HFFc6 (cell line): Measurements from ENCODE around the gene KSR2. TPM values are rescaled to one million over a fixed set of nuclear protein-coding genes. Genes with fewer than 3 reads are reported as not detected.
"Not testable (repeated sequence)": the region's sequence is repeated elsewhere in the genome, so short reads cannot be mapped to it uniquely, and the experiment has no call there.

Experiments
- DNase-seq: peaks from one replicate; pipeline ENCODE4 v3.0.0-alpha.2; 2018
- H3K27ac Mint-ChIP-seq: 2 replicates; pipeline ENCODE4 v1.8.0; 2020; ENCODE audit warnings: mild to moderate bottlenecking, mixed read lengths
- H3K27me3 Mint-ChIP-seq: 2 replicates; pipeline ENCODE4 v1.8.0; 2021; ENCODE audit warnings: mild to moderate bottlenecking, moderate library complexity, mixed read lengths; ENCODE audit not compliant: insufficient read depth
- H3K36me3 Mint-ChIP-seq: 2 replicates; pipeline ENCODE4 v1.8.0; 2021; ENCODE audit warnings: low read depth, mixed read lengths
- H3K4me1 Mint-ChIP-seq: 2 replicates; pipeline ENCODE4 v1.8.0; 2020; ENCODE audit warnings: low read depth, mixed read lengths
- H3K4me3 Mint-ChIP-seq: 2 replicates; pipeline ENCODE4 v1.8.0; 2020; ENCODE audit warnings: mild to moderate bottlenecking, moderate library complexity, mixed read lengths
- H3K9me3 Mint-ChIP-seq: 2 replicates; pipeline ENCODE4 v1.8.0; 2020; ENCODE audit warnings: mild to moderate bottlenecking, mixed read lengths
- CTCF ChIP-seq: fragments of 200-600 bp; sonication (generic); IDR thresholded peaks from 2 replicates; pipeline ENCODE4 v1.5.0; 2021; ENCODE audit warnings: antibody characterized with exemption, mild to moderate bottlenecking
- total RNA-seq, 6 experiments: library from RNA; stranded (reverse); fragmentation: NEBNext Ultra II Directional; extraction: Animal tissue kit (Norgen Biotek cat#: 25700); gene quantifications; 2 replicates in 1 of 6; 3 replicates in 5 of 6; pipeline ENCODE4 v1.2.3, GENCODE V29; 2021

Gene KSR2
- total RNA-seq, 6 experiments from 2014 or later, result 0.09 to 0.22 (median 0.12) TPM; not detected in 2

- TF ChIP-seq CTCF, result no peak
- H3K9me3 Mint-ChIP-seq, result no peaks in the 10 kb centered on the region; the same call in 1 of the 2 replicates
- H3K4me3 Mint-ChIP-seq, result no peak overlapping the region
- H3K27ac Mint-ChIP-seq, result no peak overlapping the region
- peaks cover 6% of the 10 kb centered on the region for H3K27me3 Mint-ChIP-seq
- peaks cover 13% of the 10 kb centered on the region; the same call in 1 of the 2 replicates for H3K4me1 Mint-ChIP-seq
- H3K36me3 Mint-ChIP-seq, result no peaks in the 10 kb centered on the region
- no peak for DNase-seq
Measured at GRCh38 chr12:117901631-117902030, 67.2 kb downstream of the KSR2 start.

- Mint-ChIP-seq H3K9me3 (no peaks in the 10 kb centered on the region; the same call in none of the 2 replicates), H3K27ac (no peak overlapping the region), H3K27me3 (peaks cover 5% of the 10 kb centered on the region), H3K36me3 (no peaks in the 10 kb centered on the region), H3K4me1 (peaks cover 13% of the 10 kb centered on the region; the same call in 1 of the 2 replicates), H3K4me3 (no peak overlapping the region)
- peak; percentile 46 for DNase-seq
- TF ChIP-seq CTCF, result no peak
Measured at GRCh38 chr12:117900561-117900960, 68.2 kb downstream of the KSR2 start.

- no peak for TF ChIP-seq CTCF
- peaks cover 13% of the 10 kb centered on the region; the same call in 1 of the 2 replicates for H3K4me1 Mint-ChIP-seq
- no peaks in the 10 kb centered on the region; the same call in none of the 2 replicates for H3K9me3 Mint-ChIP-seq
- DNase-seq, result no peak
- no peak overlapping the region for H3K27ac Mint-ChIP-seq
- no peak overlapping the region for H3K4me3 Mint-ChIP-seq
- H3K36me3 Mint-ChIP-seq, result no peaks in the 10 kb centered on the region
- no peaks in the 10 kb centered on the region for H3K27me3 Mint-ChIP-seq
Measured at GRCh38 chr12:117897372-117898161, 71.2 kb downstream of the KSR2 start.

- no peak overlapping the region for H3K27ac Mint-ChIP-seq
- no peaks in the 10 kb centered on the region; the same call in none of the 2 replicates for H3K9me3 Mint-ChIP-seq
- no peak for TF ChIP-seq CTCF
- H3K4me3 Mint-ChIP-seq, result no peak overlapping the region
- H3K4me1 Mint-ChIP-seq, result peaks cover 12% of the 10 kb centered on the region; the same call in 1 of the 2 replicates
- no peaks in the 10 kb centered on the region for H3K36me3 Mint-ChIP-seq
- no peak for DNase-seq
- H3K27me3 Mint-ChIP-seq, result no peaks in the 10 kb centered on the region
Measured at GRCh38 chr12:117896009-117896408, 72.8 kb downstream of the KSR2 start.

GRCh38 chr12:117892441-117892840, 76.3 kb downstream of the KSR2 start:
- Mint-ChIP-seq H3K4me1 (no peaks in the 10 kb centered on the region), H3K27ac (no peak overlapping the region), H3K27me3 (peaks cover 4% of the 10 kb centered on the region), H3K9me3 (no peaks in the 10 kb centered on the region; the same call in 1 of the 2 replicates), H3K4me3 (no peak overlapping the region), H3K36me3 (no peaks in the 10 kb centered on the region)
- TF ChIP-seq CTCF, result no peak
- DNase-seq, result no peak

GRCh38 chr12:117891265-117891664, 77.5 kb downstream of the KSR2 start:
- H3K9me3 Mint-ChIP-seq, DNase-seq, H3K36me3 Mint-ChIP-seq, H3K4me3 Mint-ChIP-seq, H3K27ac Mint-ChIP-seq, H3K27me3 Mint-ChIP-seq, H3K4me1 Mint-ChIP-seq: not testable (repeated sequence)
